GM19455 (cell line): ENCODE data around the gene ZAR1.
"Not testable (repeated sequence)": the region's sequence is repeated elsewhere in the genome, so short reads cannot be mapped to it uniquely, and the experiment has no call there.

Experiments used
- ATAC-seq: cut with Tn5 transposase; IDR thresholded peaks from one replicate; pipeline ENCODE4 v1.9.1; 2021; ENCODE audit not compliant: unreplicated experiment

The ZAR1 gene, protein sequence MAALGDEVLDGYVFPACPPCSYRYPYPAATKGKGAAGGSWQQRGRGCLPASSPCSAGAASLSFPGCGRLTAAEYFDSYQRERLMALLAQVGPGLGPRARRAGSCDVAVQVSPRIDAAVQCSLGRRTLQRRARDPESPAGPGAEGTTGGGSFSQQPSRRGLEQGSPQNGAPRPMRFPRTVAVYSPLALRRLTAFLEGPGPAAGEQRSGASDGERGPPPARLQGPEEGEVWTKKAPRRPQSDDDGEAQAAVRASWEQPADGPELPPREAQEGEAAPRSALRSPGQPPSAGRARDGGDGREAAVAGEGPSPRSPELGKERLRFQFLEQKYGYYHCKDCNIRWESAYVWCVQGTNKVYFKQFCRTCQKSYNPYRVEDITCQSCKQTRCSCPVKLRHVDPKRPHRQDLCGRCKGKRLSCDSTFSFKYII

GRCh38 chr4:48490012-48490679 is at the start of gene ZAR1:
TSS of gene ZAR1 (plus strand) at chr4:48490252. CDS start at chr4:48490292, 40 bp downstream.
- no peak for ATAC-seq

DNA sequence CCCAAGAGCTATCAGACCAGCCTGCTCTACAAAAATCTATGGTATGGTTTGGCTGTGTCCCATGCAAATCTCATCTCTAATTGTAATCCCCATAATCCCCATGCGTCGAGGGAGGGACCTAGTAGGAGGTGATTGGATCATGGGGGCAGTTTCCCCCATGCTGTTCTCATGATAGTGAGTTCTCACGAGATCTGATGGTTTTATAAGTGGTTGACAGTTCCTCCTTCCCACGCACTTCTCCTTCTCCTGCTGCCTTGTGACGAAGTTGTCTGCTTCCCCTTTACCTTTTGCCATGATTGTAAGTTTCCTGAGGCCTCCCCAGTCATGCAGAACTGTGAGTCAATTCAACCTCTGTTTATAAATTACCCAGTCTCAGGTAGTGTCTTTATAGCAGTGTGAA is 49.1 kb upstream of the ZAR1 start:
- not testable (repeated sequence) for ATAC-seq

DNA sequence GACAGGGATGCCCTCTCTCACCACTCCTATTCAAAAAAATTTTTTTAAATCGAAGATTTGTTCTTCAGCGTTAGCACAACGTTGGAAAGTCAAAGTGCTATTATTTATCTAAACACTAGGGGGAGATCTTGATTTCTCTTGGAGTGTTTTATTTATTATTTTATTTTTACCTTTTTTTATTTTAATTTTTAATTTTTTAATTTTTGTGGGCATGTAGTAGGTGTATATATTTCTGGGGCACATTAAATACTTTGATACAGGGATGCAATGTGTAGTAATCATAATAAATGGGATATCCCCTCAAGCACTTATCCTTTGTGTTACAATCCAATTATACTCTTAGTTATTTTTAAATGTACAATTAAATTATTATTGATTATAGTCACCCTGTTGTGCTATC is 44.3 kb upstream of the ZAR1 start:
- no peak for ATAC-seq

DNA sequence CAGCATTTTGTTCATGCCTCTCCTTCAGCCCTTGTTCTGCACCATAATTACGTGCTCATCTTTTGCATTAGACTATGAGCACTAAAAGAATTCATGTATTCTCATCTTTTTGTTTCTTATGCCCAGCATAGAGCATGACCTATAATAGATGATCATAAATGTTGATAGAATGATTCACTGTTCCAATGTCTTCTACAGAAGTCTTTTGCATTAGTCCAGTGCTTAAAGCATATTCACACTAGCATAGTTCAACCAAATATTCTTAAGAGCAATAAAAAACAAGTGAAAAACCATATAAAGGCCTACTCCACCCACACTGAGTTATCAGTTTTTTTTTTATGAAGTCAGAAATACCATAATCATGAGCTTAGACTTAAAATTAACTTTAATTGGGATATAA is 43.4 kb upstream of the ZAR1 start:
- no peak for ATAC-seq

GRCh38 chr4:48449151-48449550 is 40.9 kb upstream of the ZAR1 start:
- ATAC-seq, result no peak

- no peak for ATAC-seq
Measured at GRCh38 chr4:48450740-48451139, 39.3 kb upstream of the ZAR1 start.

- ATAC-seq, result not testable (repeated sequence)
Measured at GRCh38 chr4:48451656-48452055, 38.4 kb upstream of the ZAR1 start.

- no peak for ATAC-seq
Measured at GRCh38 chr4:48454591-48454990, 35.5 kb upstream of the ZAR1 start.

DNA sequence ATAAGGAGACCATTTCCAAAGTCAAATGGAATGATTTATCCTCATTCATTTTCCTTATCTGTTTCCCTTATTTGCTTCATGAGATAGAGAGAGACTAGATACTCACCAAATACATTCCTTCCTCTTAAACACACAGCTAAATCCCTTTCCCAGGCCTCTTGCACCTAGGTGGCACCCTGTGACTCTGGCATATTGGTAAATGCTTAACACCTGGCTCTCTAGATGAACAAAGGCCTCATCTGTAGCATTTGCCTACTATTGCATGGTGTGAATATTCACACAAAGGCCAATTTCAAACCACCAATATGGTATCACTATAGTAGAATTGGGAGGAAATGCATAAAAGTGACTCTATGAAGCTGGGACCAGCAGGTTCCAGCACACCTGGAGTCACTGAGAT is 29.1 kb upstream of the ZAR1 start:
- no peak for ATAC-seq

DNA sequence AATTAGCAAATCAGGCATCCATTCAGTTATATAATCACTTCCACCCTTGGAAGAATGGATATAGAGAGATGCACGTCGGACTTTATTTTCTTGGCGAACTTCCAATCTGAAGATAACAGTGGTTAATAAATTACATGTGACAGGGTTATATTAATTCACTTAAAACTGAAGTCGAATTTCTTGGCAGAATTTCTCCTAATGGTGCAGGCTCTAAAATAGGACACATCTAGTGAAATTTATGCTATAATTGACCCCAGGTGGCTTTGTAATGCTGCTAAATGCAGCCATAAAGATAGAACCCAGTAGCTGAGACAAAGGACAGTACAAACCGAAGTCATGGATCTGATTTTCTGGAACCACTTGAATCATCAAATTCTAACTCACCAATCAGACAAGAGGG is 27.7 kb upstream of the ZAR1 start:
- no peak for ATAC-seq

DNA sequence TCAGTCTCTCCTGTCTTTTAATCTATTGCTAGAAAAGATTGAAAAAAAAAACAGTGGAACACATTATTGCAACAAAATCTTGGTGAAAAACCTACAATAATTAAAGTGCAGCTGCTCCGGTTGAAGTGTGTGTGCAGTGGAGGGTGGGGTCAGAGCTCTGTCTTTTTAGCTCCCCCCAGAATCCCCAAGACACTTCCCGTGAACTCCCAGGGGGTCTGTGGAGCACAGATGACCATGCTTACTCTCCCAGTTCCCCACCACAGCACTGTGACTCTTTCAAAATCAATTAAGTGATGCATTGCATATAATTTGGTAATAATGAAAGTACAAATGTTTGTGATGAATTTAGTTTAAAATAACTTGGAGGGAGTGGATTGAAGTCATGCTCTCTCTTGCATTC is 22.6 kb upstream of the ZAR1 start:
- no peak for ATAC-seq

- no peak for ATAC-seq
Measured at GRCh38 chr4:48467891-48468290, 22.2 kb upstream of the ZAR1 start.

DNA sequence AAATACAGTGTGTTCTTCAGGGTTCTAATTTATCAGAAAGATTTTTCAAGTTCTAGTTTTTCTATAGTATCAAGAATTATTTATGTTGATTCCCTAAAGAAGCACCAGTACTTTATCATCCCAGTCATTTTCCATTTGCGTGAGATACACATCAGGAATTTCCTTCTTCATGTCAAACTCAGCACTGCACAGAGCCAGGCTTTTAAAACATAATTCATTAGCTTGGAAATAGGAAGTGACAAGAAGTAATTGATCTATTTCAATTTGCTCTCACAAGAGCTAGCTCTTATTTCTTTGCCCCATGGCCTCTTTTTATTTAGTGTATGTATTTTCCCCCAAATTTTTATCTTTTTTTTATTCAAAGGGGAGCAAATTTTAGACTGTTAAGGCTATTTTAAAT is 19.9 kb upstream of the ZAR1 start:
- no peak for ATAC-seq

DNA sequence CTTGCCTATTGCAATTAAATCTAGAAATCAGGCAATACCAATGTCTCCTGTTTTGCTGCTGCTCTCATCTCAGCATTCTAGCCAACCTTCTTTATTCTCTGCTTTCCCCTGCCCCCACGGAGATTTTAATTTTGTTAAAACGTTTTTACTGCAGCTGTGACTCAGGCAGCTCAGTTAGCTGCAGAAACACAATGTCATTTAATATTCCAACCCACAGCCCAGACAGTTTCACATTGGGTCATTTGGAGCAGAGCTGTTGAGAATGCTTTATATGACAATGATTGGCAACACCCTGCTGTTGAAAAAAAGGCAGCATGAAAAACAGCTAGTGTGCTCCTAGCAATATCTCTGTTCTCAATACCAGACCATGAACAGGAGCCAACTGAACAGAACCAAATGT is 19.5 kb upstream of the ZAR1 start:
- no peak for ATAC-seq

- ATAC-seq, result no peak
Measured at GRCh38 chr4:48472794-48473193, 17.3 kb upstream of the ZAR1 start.

GRCh38 chr4:48475770-48476169 is 14.3 kb upstream of the ZAR1 start:
- ATAC-seq, result no peak

- no peak for ATAC-seq
Measured at GRCh38 chr4:48478273-48478672, 11.8 kb upstream of the ZAR1 start.

- no peak for ATAC-seq
Measured at GRCh38 chr4:48481581-48481980, 8.5 kb upstream of the ZAR1 start.

GRCh38 chr4:48483006-48483776 is 6.9 kb upstream of the ZAR1 start, which contains the start of gene SLC10A4:
TSS of gene SLC10A4 (plus strand) at chr4:48483343. CDS start at chr4:48483562, 219 bp downstream.
- no peak for ATAC-seq

GRCh38 chr4:48483777-48484493 is 6.1 kb upstream of the ZAR1 start:
- ATAC-seq, result no peak
